ENCODE results near the gene TMPRSS6.

The TMPRSS6 gene

DNA sequence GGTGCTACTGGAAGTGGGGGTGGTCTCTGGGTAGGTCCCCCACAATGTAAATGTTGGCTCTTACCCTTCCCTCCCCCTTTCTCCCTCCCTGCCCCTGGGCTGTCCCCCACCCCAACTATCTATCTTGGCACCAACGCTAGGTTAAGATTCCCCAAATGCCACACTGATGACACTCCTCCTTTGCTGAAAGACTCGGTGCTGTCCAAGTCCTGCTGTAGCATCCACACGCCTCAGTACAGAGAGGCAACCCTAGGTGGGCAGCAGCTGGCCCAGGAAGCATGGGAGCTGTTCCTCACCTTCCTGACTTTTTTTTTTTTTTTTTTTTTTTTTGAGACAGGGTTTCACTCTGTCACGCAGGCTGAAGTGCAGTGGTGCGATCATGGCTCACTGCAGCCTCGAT lies 61.4 kb downstream of the TMPRSS6 start:
- no peak for DNase-seq

DNA sequence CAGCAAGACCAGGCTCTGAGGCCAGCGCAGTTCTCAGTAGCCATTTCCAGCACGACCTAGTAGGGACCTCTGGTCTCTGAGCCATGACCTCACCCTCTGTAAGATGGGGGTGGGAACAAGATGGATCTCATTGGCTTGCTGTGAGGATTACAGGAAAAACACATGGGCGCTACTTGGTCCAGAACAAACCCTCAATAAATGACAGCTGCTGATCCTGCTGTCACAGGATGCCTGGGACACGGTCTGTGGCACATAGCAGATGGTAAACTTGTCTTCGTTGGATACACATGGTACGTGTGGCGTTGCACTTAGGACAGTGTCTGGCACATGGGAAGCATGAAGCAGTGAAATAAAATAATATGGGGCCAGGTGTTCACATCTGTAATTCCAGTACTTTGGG lies 62.5 kb downstream of the TMPRSS6 start:
- no peak for DNase-seq

DNA sequence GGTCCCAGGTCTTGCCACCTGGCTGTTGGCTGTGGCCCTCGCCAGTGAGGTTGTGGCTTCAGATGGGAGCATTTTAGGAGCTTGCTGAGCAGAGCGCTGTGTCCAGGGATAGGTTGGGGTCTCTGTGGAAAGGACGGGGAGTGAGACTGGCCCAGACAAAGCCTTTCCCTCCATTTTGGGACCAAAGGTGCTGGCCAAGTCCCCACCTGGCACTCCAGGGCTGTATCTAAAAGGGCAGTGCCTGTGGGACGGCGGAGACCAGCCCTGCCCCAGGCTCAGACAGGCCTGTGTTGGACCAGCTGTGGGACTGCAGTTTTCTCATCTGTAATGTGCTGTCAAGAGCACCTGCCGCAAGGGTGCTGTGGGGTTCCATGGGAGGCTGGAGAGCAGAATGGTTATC lies 62.9 kb downstream of the TMPRSS6 start:
- no peak for DNase-seq

DNA sequence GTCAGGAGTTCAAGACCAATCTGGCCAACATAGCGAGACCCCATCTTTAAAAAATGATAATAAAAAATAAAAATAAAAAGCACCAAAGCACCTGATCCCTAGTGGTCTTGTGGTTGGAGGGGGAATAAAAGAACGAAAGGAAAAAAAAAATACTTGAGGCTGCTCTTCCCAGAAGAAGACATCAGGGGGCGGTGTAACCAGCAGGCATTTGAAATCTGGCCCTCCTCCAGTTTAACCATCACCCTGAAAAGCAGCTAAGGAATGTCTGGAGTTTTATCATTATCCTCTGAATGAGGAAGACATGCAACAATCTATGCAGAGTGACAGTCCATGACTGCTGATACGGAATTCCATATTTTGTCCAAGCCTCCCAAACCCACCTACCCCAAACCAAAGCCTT lies 63.6 kb downstream of the TMPRSS6 start:
- no peak for DNase-seq

DNA sequence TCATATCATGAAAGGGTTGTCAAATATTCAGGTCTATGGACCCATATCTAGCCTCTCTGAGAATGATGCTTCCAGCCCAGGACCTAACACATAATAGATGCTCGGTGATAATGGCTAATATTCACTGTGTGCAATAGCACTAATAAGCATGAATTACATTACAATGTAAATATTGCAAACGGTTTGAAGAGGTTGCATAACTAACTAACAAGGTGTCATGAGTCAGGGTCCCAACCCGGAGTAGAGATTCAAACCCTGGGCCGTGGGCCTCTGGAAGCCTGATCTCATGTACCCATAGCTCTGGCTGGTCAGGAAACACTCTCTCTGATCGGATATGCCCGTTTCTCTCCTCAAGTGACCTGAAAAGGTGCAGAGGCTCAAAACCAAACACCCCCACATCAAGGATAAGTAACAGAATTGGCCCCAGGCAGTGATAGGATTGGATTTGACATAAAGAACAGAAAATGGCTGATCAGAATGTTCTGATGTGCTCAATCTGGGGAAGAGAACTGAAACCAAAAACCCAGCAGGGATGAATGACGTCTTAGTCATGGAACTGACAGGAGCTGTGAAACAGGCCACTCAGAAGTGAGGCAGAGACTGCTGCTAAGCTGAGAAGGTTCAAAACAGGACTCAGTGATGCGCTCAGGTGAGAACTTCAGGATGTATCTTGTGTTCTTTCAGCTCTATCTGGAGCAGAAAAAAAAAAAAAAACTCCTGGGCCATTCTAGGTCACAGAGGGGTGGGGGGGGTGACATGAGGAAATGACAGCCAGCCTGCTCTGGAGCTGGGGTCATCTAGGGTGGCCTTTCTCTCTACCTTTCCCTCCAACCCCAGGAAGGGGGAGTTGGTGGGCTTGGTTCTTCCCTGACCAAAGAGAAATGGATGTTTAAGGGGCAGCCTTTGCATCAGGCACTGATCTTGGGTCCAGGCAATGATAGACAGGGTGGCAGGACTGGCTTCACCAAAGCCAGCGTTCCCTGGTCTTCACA lies 64.6 kb downstream of the TMPRSS6 start:
- DNase-seq: no peak

DNA sequence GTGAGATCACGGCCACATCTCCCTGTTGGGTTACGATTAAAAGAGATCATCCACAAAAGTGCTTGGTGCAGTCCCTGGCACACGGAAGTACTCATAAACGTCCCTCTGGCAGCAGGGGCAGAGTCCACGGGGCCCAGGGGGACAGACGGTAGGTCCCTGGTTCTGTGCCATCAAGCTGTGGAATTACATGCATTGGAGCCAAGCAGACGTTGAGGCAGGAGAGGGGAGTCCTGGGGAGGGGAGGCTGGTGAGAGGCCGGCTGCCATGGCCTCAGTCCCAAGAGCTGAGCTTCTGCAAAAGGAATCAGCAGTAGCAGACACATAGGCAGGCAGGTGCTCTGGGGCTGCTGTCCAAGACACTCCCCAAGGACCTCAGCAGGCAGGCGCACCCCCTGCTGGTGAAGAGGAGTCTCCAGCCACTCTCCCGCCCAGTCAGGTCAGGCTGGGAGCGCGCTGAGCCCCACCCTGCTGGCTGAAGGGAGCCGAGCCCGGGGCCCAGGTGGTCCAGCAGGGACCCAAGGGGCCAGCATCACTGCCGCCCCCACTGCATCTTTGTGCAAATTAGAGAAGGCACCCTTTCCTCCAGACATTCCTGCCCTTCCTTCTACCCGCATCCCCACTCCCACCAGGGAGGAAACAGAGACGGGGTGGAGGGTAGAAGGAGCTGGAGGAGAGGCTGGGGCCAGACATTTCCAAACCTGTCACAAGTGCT lies 65.5 kb downstream of the TMPRSS6 start:
- DNase-seq: no peak

DNA sequence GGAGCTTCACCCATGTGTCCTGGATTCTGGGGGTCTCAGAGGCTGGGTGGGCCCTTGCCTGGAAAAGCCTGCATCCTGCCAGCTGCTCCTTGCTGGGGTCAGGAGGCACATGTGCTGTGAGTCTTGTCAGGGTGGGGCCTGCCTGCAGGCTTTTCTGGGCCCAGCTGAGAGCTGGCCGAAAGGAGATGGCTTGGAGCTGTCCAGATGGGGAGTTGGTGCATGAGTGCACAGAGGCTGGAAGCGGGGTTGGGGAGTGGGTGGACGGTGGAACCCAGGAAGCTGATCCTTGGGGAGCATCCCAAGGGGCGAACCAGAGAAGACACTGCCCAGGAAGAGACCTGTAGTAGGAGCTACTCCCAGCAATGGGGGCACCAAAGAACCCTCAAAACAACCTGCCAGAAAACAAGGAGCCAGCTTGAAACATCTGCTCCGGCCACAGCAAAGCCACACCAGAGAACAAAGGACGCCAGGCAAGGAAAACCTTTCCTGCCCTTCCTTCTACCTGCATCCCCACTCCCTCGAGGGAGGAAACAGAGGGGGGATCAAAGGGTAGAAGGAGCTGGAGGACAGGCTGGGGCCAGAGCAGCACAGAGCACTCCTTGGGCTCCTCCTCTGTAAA lies 66.2 kb downstream of the TMPRSS6 start:
- no peak for DNase-seq

DNA sequence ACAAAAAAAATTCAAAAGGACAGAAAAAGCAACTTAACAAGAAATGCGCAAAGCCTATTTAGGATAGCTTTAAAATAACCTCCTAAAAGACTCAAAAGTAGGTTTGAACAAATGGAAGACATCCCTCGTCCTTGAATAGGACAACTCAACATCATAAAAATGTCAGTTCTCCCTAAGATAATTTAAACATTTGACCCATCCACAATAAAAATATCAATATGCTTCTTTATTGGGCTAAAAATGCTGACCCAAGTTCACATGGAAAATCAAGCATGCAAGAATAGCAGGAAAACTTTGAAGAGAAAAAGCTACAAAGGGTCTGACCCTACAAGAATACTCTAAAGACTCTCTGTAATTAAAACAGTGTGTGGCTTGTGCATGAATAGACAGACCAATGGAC lies 70.0 kb downstream of the TMPRSS6 start:
- no peak for DNase-seq

DNA sequence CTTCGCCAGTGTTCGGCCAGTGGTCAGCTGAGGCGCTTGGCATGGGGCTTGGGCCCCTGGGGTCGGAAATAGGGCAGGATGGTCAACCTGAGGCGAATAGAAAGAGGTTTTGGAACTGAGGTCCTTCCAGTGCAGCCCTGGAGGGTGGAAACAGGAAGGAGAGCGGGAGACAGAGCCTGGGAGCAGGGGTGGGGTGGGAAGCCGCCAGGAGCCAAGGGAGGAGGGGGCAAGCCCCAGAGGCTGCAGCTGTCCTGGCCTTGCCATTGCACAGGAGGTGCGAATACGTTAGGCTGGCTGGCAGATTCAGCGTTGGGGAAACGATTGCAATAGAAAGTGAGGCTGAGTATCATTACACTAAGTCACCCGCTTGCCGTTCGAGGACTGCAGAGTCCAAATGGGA lies 71.8 kb downstream of the TMPRSS6 start:
- DNase-seq: no peak

DNA sequence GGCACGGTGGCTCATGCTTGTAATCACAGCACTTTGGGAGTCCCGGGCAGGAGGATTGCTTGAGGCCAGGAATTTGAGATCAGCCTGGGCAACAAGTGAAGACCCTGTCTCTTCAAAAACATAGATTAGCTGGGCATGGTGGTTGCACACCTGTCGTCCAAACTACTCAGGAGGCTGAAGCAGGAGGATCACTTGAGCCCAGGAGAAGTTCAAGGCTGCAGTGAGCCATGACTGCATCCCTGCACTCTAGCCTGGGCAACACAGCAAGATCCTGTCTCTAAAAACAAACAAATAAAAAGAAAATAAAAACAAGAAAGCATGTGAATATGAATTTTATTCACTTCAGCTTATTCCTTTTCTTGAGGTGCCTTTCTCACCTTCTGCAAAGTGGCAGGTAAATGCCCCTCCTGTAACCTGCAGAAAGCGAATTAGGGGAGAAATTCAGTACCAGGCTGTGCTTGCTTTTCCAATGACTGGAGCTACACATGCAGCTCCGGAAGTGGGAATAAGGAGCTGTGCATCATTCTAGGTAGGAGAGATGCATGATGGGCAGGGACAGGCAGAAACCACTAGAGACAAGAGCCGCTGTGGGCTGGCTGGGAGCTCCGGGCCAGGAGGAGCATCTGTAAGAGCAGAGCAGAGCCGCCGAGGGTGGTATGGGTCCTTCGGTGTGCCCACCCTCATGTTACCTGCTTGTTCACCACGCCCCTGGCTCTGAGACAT lies 72.7 kb downstream of the TMPRSS6 start:
- no peak for DNase-seq

DNA sequence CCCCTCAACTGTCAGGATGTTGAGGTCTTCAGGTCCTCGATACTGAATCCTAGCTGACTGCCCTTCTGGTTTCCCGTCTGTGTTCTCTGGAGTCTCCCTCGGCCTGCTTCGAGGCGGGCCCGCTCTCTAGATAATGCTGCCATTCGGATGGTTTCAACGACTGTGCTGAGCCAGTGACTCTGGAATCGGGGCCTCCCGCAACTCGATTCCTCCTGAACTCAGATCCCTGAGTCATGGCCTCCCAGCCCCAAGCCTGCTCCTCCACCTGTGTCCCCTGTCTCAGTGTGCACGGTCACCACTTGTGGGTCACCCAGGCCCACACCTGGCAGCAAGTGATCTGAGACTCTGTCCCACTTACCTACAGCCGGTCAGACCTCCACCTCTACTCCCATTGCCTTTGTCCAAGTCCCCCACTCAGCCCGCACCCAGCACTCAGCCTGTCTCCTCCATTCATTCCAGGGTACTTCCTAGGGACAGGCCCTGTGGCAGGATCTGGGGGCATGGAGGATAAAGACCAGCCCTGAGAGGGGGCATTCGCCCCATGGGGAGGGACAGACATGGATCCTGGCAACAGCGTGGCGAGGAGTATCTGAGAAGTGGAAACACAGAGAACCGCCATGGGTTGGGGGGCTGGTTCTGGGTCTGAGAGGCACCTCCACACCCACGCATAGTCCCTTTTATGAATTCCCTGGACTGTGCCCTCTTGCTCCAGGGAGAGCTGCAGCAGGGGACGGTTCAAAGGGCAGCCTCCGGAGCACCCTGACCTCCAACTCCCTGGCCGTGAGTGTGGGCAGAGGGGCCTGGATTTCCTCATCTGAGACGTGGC lies 75.7 kb downstream of the TMPRSS6 start:
- DNase-seq: no peak

DNA sequence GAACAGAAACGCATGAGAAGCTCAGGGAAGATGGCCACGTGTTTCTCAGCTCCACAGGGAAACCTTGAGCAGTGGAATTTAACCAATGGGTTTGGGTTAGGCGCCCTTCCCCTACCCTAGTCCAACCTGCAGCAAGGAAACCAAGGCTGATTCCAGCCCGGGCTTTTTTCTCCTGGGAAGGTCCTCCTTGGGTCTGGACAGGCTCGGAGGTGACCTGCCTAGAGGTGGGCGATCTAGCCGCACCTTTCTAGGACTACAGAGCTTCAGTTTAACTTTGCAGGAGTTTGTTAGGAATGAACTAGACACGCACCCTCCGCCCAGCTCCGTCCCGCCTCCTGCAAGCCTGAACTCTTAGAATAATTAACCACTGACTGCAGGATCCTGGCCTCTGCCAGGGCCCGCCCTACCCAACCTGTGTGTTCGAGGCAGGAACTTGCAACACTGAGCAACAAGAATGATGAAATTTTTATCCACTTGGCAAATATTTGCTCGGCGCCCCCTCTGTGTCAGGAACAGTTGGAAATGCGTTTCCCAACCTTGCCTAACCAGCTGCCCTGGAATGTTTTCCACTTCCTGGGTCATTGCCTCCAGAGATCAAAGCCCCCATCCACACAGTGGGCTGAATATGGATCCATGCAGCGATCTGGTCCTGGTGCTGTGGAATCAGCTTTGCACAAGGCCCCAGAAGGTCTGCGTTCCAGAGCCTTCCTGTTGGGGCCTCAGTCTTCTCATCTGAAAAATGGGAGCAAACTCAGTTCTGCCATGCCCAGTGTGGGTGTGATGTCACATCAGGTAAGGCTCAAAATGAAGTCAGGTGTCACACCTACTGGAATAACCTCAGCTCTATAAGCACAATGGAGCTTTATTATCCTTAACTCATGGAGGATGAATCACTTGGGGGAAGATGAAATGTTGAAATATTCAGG lies 76.7 kb downstream of the TMPRSS6 start:
- no peak for DNase-seq

DNA sequence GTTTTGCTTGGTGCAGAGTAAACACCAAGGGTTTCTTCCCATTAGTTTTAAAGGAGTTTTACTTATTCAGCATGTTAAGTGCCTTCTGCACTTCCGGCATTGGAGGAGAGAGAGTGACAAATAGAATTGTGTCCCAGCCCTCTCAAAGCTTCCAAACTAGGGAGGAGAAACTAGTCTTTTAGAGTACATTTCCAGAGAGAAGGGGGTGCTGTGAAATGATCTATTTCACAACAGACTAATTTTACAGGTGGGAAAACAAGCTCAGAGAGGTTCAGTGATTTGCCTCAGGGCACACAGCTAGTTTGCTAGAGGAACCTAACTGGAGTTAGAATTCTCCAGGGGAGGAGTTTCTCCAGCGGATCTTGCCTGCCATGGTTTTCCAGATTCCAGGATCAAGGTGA lies 77.4 kb downstream of the TMPRSS6 start:
- no peak for DNase-seq

DNA sequence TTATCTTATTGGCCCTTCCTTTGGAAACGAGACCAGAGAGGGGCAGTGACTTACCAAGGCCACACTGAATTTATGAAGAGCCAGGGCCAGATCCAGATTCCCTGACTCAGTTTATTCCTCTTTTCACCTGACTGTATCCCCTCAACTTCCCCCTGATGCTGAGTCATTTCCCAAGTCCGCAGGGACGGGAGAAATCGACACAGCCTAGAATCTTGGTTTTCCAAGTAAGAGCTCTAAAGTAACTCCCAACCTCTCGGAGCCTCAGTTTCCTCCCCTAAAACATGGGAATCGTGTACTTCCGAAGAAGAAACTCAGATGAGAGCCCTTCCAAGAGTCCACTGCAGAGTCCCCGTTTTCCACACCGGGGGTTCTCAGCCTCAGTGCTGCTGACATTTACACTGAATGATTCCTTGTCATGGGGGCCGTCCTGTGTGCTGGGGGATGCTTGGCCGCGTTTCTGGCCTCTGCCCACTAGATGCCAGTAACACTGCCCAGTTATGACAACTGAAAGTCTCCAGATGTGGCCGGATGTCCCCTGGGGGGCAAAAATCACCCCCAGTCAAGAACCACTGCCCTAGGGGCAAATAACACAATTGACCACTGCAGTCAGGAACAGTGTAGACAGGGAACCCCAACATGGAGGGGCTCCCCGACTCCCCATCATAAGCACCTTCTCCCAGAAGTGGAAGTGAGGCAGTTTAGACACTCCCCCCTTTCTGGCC lies 78.8 kb downstream of the TMPRSS6 start:
- no peak for DNase-seq

DNA sequence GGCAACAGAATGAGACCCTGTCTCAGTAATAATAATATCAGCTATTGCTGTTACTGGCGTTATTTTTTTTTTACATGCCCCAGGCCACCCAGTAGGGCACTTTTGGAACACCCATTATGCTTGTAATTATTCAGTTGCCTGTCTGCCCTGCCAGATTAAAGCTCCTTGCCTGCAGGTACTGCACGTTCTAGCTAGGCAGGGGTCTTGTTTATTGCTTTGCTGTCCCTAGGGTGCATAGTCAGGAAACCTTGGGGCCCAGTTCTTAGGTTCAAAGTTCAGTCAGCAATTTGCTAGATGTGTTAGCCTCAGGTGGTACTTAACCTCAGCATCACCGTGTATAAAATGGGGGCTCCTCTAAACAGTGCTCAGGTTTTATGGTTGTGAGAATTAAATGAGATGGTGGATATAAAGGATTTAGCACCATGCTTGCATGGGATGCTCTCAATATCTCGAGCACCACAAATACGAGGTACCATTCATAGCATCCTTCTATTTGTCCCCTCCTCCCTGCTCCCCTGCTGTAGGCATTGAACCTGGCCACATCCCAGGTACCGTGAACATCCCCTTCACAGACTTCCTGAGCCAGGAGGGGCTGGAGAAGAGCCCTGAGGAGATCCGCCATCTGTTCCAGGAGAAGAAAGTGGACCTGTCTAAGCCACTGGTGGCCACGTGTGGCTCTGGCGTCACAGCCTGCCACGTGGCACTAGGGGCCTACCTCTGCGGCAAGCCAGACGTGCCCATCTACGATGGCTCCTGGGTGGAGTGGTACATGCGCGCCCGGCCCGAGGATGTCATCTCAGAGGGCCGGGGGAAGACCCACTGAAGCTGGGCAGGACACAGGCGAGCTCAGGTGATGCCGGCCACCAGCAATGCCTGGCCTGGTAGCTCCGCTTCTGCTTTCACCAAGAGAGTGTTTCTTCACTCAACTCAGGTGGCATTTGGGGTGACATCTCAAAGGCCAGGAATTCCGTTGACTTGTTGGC lies 80.5 kb downstream of the TMPRSS6 start:
- DNase-seq: no peak

DNA sequence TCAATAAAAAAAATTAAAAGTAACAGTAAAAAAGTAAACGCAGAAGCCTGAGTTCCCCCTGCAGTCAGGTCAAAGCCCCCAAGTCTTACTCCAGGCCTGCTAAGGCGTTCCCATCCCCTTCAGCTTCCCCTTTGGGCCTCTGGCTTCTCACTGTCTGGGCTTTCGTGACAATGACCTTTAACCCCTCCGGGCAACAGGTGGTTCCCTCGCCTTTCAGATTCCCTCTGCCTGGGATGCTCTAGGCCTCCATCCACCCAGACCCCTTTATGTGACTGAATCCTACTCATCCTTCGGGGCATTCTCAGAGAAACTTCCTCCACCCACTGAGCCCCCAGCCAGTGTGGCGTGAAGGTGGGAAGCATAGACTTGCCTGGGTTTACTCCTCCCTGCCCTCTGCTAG lies 82.0 kb downstream of the TMPRSS6 start:
- DNase-seq: no peak

DNA sequence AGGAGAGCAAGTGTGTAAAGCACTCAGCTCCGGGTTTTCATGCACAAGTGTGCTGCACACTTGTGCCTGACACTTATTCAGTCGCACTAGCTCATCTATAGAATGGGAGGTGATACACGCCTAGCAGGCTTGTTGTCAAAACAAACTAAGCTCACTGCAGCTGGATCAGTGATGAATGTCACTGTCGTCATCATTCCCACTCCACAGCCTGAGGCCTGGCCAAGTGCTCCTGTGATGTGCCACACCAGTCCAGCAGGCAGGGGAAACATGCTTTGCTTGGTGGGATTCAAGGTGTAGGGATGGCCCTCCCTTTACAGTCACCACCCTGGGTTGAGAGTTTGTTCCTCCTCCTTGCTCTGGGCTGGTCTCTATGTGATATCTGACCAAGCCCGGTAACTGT lies 83.2 kb downstream of the TMPRSS6 start:
- DNase-seq: no peak

DNA sequence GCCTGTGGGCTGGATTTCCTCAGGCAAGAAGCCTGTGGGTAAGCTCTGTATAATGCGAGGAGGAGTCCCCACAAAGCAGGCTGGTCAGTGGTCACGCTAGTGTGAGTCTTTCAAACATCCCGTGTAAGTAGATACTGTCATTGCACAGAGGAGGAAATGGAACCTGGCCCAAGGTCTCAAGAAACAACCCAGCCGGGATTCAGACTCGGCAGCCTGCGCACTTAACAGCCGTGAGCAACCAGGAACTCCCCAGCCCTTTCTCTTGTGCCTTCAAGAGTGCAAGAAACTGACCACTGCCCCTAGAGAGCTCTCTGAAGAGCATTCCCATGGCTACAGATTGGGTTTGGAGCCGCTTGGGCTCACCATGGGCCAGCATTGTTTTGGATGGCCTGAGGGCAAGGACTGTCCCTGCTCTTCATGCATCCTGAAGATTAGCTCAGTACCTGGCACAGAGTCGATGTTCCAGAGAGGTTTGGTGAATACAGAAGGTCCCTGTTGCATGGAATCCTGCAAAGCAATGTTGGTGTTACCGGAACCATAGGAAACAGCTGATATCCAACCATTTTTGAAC lies 83.9 kb downstream of the TMPRSS6 start:
- DNase-seq: no peak
